ENCODE measurements around the gene GGPS1. TPM values are rescaled to one million over a fixed set of nuclear protein-coding genes. Genes with fewer than 3 reads are reported as not detected.

The GGPS1 gene
- total RNA-seq, 4 donors from 2014 or later, result 24.3 to 42.7 (median 33.2) TPM

GRCh38 chr1:235327559-235328270 is 655 bp upstream of the GGPS1 start, which contains the start of gene ARID4B:
Gene ARID4B, minus strand, starts transcription at chr1:235328179. Its CDS starts 1,260 bp downstream, at chr1:235326919.
- 0% methylated on average over 14 to 25 of the region's 58 CpGs for WGBS, 2 donors
- Histone ChIP-seq H3K36me3 (no peaks in the 10 kb centered on the region), H3K9me3 (no peaks in the 10 kb centered on the region), H3K4me1 (peaks cover 39 to 40% of the 10 kb centered on the region in 2 donors), H3K4me3 (replicated peaks in 1 of 3) (peak within 1 kb of the TSS; percentile 59 to 95 (median 85)), H3K27ac (peak within 1 kb of the TSS; percentile 94 to 98 (median 97)), H3K27me3 (no peaks in the 10 kb centered on the region)
- peak in 1 of 2 donors; percentile 84 for DNase-seq
- intact Hi-C loops (cut with DNase I), result loop anchor here (5.0 to 10.0 kb wide), 2 partner anchors 73 to 90 kb away; no protein-coding TSS in a partner anchor
- TF ChIP-seq POLR2A (IDR thresholded peaks at IDR 0.05) (peak; percentile 14 to 77), CTCF (IDR thresholded peaks at IDR 0.05) (no peak)

GRCh38 chr1:235329139-235329902 is 951 bp downstream of the GGPS1 start:
- Histone ChIP-seq H3K27me3 (no peaks in the 10 kb centered on the region), H3K4me1 (peaks cover 38 to 39% of the 10 kb centered on the region in 2 donors), H3K27ac (peak overlapping the region; percentile 77 to 91 (median 88)), H3K9me3 (no peaks in the 10 kb centered on the region), H3K4me3 (replicated peaks in 1 of 3) (peak overlapping the region; percentile 33 to 59 (median 40)), H3K36me3 (no peaks in the 10 kb centered on the region)
- peak; percentile 21 to 37 for DNase-seq
- intact Hi-C loops (cut with DNase I), result loop anchor here (5.0 to 10.0 kb wide), 2 partner anchors 75 to 88 kb away; no protein-coding TSS in a partner anchor
- TF ChIP-seq POLR2A (IDR thresholded peaks at IDR 0.05), result no peak
- WGBS, 2 donors, result 3 to 5% methylated on average over 24 of the region's 24 CpGs

GRCh38 chr1:235330918-235331285 is 2.5 kb downstream of the GGPS1 start:
- peaks cover 0 to 3% of the 10 kb centered on the region in 2 donors for H3K36me3 ChIP-seq
- intact Hi-C loops (cut with DNase I), result loop anchor here (5.0 kb wide), 1 partner anchor 36 kb away; the partner anchor contains the start of gene TBCE

GRCh38 chr1:235331401-235331800 is 3.0 kb downstream of the GGPS1 start:
- H3K9me3 ChIP-seq, result no peaks in the 10 kb centered on the region
- DNase-seq, result no peak
- H3K4me3 ChIP-seq (replicated peaks in 1 of 3), result no peak overlapping the region
- no peaks in the 10 kb centered on the region for H3K27me3 ChIP-seq
- intact Hi-C loops (cut with DNase I), result loop anchor here (5.0 kb wide), 1 partner anchor 36 kb away; the partner anchor contains the start of gene TBCE
- H3K27ac ChIP-seq, result no peak overlapping the region
- TF ChIP-seq CTCF (IDR thresholded peaks at IDR 0.05), result no peak
- no peak for TF ChIP-seq POLR2A (IDR thresholded peaks at IDR 0.05)
- WGBS, 2 donors, result 66 to 68% methylated on average over 3 of the region's 3 CpGs
- H3K4me1 ChIP-seq, result peaks cover 21 to 32% of the 10 kb centered on the region in 2 donors
- peaks cover 0 to 5% of the 10 kb centered on the region in 2 donors for H3K36me3 ChIP-seq

More at GRCh38 chr1:235330918-235331285, 2.5 kb downstream of the GGPS1 start:
- no peaks in the 10 kb centered on the region for H3K9me3 ChIP-seq
- TF ChIP-seq POLR2A (IDR thresholded peaks at IDR 0.05), result no peak
- no peak for TF ChIP-seq CTCF (IDR thresholded peaks at IDR 0.05)
- DNase-seq, result no peak
- 93% methylated on average over 5 of the region's 5 CpGs for WGBS, 2 donors
- H3K27ac ChIP-seq, result no peak overlapping the region
- no peaks in the 10 kb centered on the region for H3K27me3 ChIP-seq
- peaks cover 26 to 32% of the 10 kb centered on the region in 2 donors for H3K4me1 ChIP-seq
- H3K4me3 ChIP-seq (replicated peaks in 1 of 3), result no peak overlapping the region

GRCh38 chr1:235336903-235337302 is 8.5 kb downstream of the GGPS1 start:
- H3K4me3 ChIP-seq (replicated peaks in 1 of 3), result no peak overlapping the region
- no peak overlapping the region for H3K27ac ChIP-seq
- H3K36me3 ChIP-seq, result peaks cover 0 to 5% of the 10 kb centered on the region in 2 donors
- no peak for DNase-seq
- intact Hi-C loops (cut with DNase I), result no loop called here
- TF ChIP-seq CTCF (IDR thresholded peaks at IDR 0.05) (no peak), POLR2A (IDR thresholded peaks at IDR 0.05) (no peak)
- H3K9me3 ChIP-seq, result no peaks in the 10 kb centered on the region
- no peaks in the 10 kb centered on the region for H3K27me3 ChIP-seq
- H3K4me1 ChIP-seq, result peaks cover 5 to 8% of the 10 kb centered on the region in 2 donors
- WGBS, 2 donors, result 90 to 91% methylated on average over 4 of the region's 4 CpGs
